Measurements from ENCODE around the gene HOTAIR. TPM values are rescaled to one million over a fixed set of nuclear protein-coding genes. Genes with fewer than 3 reads are reported as not detected.

The HOTAIR gene
- total RNA-seq, 1 donor from 2014 or later: 1.3 TPM

DNA sequence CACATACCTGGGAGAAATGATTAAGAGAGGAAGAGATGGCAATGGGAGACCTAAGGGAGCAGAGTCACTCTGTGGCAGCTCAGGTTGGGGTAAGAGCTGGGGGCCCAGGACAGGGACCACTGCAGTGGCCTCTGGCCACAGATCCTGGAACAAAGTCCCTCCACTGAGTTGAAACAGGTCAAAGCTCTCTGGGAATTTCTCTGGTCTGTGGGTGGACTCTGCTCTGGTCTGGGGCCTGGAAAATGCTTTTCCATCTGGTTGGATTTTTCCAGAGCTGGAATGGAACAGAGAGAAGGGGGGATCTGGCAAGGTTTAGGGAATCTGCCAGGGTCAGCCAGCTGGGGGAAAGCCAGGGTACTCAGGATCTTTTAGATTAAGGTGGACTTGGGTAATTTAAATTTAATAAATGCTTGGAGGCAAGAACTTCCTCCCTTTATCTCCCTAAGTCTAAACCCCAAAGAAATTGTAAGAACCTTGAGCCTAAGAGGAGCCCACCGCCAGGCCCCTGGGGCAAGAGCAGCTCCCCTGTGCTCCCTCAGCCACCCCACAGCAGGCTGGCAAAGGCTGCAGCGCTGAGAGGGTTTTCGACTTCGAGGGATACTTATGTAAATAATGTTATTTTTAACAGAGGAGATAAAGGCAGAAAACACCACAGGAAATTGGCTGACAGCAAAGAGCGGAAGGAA, 13.9 kb upstream of the HOTAIR start:
- no peak for DNase-seq (ENCODE audit: low read depth)

DNA sequence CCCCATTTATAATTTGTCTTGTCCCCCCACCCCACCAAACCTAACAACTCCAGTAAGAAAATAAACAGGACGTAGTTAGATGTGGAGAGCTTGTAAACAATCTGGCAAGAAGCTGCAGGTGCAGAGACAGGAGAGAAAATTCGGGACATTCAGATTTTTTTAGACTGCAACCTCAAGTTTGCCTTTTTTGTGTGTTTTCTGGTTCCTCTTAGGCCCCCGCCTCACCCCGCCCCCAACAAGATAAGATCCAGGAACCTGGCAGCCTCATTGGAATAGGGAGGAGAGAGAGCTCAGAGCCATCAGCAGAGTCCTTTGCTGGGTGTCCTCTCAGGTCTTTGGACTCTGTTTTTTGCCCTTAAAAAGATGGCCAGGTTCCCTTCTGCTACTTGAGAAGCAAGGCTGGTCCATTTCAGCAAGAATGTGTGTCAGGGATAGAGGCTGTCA, 13.1 kb upstream of the HOTAIR start:
- no peak for DNase-seq (ENCODE audit: low read depth)

DNA sequence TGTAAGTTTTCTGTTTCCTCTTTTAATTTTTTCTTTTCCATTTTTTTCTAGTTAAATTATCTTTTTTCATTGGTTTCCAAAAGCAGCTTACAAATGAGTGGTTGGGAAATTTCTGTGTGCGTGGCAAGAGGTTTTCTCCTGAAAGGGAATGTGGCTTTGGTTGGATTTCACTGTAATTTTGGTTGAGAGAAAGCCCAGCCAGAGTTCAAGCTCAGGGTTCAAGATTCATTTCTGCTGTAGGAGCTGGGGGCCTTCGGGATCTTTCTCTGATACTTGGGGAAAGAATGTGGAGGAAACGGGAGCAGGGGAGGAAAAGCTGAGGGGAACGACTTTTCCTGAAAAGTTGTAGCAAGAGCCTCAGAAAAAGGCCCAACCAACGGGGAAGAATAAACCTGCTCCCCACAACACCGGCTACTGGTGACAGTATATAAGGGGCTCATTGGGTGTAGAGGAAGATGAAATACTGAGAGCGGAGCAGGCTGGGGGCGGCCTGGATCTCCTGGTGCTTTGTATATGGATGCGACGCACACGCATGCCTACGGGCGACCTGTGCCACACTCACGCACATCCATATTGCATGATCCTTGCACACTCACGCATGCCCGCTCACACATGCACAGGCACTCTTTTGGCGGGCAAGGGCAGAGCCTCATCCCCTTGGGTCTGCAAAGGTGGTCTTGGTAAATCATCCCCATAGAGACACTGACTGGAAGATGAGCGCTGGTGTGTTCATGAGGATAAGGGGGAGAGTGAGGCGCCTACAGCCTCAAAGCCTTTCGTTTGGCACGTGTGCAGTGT, 12.1 kb upstream of the HOTAIR start:
- DNase-seq (ENCODE audit: low read depth): no peak

DNA sequence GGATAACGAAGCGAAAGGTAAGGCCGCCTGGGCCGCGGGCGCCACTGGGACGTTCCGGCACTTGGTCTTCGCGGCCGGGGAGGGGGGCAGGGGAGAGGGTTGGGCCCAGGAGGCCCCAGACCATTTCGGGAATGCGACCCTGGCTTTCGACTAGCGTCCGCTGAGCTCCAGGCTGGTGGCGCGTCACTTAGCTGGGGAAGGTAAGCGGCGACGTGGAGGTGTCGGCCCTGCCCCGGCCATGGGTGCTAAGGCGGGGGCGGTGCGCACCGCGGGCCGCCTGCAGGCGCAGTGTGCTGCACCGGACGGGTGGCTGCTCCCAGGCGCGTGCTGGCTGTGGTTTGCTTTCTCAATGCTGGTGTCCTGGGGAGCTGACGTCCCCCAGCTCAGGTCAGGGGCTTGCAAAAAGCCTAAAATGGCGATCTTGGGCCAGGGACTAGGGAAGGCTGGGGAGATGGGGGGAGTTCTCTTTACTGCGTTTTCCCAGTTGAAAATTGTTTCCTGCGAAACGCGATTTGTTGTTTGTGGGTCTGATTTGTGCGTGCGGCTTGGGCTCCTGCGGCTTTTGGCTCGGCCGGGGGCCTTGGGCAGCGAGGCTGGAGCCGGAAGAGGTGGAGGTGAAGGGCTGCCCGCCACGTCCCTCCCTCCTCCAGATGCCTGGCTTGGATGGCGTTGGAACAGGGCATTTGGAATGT, 11.4 kb upstream of the HOTAIR start:
- DNase-seq (ENCODE audit: low read depth): no peak

DNA sequence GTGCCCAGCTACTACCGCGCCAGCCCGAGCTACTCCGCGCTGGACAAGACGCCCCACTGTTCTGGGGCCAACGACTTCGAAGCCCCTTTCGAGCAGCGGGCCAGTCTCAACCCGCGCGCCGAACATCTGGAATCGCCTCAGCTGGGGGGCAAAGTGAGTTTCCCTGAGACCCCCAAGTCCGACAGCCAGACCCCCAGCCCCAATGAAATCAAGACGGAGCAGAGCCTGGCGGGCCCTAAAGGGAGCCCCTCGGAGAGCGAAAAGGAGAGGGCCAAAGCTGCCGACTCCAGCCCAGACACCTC, 10.9 kb upstream of the HOTAIR start:
- DNase-seq (ENCODE audit: low read depth): no peak

DNA sequence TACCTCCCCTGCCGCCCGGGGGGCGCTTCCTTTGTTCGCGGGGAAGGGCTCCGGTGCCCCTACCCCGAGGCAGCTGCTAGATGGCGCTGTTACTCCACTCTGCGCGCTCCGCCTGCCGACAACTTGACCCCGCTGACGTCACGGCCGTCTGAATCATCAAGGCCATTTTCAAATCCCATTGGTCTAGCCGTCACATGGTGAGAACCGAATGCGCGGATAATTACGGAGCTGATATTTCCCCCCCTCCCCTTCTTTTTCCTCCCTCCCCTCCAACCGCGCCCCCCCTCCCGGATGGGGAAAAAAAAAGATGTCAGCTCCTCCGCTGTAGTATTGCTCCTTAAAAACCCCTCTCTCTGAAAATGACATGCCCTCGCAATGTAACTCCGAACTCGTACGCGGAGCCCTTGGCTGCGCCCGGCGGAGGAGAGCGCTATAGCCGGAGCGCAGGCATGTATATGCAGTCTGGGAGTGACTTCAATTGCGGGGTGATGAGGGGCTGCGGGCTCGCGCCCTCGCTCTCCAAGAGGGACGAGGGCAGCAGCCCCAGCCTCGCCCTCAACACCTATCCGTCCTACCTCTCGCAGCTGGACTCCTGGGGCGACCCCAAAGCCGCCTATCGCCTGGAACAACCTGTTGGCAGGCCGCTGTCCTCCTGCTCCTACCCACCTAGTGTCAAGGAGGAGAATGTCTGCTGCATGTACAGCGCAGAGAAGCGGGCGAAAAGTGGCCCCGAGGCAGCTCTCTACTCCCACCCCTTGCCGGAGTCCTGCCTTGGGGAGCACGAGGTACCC, 10.3 kb upstream of the HOTAIR start, which contains the start of gene HOXC10:
HOXC10 (plus strand) TSS at position 246 of the 791 bp plus-strand sequence; CDS start at position 360, 114 bp downstream.
- peak; percentile 95 for DNase-seq (ENCODE audit: low read depth)

DNA sequence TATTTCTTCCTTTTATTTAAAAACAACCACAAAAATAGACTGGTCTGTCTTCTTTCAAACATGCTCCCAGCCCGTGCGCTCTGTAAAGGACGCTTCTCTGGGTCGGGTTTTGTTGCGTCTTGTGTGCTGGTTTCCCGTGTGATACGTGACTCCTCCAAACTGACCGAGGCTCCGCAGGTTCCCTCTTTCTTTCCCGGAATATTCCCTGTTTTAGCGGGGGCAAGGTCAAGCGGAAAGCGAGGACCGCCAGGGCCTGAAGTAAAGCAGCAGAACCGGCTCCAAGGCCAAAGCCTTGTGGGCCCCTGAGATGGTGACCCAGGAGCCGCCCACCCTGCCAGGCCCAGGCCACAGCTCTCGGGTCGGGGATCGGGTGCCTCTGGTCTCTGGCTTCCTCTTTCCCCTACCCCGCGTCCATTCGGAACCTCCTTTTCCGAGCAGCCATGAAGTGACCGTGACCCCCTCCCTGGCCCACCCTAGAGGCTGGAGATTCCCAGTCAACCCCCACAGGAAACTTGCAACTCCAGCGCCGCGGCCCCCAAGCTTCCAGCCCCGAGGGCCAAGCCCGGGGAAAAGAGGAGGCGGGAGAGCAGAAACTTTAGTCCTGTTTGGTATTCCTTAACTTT, 9.3 kb upstream of the HOTAIR start:
- DNase-seq (ENCODE audit: low read depth): no peak

DNA sequence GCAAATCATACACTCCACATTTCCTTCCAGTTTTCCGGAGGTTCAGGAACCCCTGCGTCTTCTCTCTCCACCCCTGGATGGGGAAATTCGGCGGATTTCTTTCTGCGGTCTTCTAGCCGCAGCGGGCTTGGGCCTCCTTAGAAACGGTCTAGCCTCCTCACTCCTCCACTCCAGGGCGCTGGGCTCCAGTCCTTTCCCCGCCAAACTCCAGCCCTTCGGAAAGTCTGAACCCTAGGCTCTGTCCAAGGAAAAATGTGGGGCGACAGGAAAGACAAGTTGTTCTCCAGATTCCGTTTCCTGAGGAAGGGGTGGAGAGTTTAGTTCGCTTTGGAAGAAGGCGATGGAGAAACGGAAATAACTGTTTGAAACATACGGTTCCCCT, 8.8 kb upstream of the HOTAIR start:
- DNase-seq (ENCODE audit: low read depth): no peak

DNA sequence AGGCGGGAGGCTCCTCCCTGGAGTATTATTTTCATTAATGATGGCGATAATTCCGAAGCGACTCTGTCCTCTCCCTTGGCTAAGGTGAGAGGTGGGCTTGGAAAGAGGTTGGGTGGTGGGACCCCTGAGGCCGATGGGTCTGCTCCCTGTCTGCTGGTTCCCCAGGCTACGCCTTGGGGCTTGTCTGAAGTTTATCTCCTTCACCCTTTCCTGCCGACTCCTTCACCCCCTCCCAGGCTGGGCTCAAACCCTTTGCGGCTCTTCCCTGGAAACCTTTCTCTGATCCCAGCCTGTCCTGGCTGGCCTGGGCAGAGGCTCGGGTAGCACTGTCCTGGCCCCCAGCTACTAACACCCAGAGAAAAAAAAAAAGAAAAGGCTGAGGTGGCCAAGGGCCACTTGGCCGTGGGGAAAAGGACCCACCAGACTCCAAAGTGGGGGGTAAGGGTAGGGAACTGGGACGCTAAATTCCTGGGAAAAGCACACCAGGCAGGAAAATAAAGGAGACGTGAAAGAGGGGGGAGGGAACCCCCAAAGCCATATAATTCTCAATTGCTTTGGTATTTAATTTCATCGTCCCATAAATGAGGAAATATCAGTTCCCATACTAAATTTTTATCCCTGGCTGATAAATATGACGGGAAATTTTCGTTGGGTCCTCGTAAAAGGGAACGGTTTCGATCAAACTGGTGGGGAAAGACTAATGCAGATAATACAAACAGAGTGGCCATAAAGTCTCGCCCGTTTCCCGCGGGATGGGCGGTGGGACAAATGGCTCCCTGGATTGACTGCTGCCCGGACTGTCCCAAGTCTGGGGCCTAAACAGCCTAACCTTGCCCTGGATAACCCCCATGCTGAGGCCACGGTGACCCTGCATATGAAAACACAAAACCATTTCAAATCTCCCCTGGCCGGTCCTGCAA, 8.2 kb upstream of the HOTAIR start:
- no peak for DNase-seq (ENCODE audit: low read depth)

DNA sequence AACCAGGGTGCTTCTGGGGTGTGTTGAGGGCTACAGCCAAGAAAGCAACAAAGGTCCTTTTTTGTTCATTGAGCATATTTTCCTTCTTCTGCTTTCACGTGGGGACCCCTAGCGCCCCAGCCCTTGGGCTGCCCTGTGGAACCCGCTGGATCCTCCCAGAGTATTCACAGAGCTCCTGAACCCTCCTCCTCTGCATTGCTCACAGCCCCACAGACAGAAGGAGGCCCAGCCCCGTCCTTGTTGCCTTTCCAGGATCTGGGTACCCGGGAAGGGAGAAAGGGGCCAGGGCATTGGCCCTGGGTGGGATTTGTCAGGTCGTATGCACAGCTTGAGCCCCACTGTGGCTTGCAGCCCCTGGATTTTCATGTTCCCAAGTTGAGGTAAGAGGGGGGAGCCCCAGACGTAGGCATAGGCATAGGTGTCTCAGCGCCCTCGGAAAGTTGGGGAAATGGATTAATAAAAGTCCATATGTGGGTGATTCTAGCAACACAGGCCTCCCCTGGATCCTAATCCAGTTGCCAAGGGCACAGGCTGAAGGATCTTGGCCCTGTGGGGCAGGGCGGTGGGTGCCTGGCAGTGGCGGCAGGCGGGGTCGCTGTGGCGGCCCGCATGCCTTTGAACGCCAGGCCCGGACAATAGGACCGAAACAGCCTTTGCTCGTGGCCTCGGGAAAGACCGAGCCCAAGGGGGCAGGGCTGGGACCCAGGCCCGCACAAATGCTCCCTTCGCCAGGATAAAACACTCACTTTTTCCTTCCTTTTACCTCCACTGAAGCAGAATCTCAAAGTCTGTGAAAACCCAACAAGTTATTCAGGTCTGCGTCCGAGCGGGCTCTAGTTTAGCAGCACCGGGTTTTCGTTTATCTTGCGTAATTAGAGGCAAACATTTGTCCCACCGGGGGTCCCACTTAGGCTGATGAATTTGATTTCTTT, 7.1 kb upstream of the HOTAIR start:
- no peak for DNase-seq (ENCODE audit: low read depth)

DNA sequence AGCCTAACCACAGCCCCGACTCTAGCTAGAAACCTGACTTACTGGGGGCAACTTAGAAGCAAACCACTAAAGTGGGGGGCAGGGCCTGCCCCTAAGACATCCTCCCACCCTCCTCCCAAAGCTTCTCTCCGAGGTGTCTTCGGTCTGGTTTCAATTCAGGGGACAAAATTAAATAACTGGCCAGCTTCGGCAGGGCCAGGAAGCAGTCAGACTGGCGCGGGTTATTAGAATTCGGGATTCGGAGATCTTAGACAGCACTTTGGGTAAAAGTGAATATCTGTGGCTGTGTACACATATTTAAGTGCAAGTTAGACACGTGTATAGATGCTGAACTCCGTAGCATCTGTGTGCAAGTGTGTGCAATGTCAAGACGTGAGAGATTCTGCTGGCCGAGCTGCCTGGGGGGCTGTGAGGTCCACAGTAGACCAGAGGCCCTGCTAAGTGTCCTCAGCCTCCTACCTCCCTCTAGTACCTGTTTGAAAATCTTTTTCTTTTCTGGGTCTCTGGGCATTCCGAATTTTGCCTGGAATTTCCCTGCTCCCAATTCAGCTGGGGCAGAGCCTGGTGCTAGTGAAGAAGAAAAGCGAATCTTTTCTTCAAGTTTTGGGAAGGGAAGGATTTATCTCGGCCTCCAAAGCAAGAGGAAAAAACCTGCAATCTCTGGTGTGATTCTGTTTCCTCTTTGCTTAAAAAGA, 6.2 kb upstream of the HOTAIR start:
- DNase-seq (ENCODE audit: low read depth): no peak

DNA sequence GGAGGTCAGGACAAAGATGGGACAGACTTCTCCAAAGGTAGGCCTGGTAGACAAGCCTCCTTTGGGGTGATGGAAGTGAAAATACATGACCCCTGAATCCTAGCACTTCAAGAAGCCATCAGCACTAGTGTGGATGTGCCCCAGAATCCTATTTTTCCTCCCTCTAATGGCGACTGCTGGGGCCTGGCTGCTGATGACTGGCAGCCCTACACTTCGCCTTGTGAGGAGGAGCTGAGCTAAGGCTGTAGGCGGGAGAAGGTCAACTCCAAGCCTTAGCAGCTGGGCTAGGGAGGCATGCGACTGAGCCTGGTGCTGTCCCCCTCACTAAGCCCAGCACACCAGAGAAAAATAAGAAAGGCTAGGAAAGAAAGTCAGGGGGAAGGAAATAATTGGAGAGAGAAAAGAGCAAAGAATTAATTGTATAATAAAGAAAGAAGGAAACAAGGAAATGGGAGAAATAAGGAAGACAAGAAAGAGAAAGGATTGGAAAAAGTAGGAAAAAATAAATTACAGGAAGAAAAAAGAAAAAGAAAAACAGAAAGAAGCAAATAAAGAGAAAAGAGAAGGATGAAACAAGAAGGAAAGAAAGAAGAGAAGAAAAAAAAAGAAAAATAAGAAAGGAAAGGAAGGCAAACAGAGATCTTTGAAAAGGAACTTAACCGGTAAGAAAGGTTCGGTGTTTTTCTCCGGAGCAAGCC, 5.5 kb upstream of the HOTAIR start:
- no peak for DNase-seq (ENCODE audit: low read depth)

DNA sequence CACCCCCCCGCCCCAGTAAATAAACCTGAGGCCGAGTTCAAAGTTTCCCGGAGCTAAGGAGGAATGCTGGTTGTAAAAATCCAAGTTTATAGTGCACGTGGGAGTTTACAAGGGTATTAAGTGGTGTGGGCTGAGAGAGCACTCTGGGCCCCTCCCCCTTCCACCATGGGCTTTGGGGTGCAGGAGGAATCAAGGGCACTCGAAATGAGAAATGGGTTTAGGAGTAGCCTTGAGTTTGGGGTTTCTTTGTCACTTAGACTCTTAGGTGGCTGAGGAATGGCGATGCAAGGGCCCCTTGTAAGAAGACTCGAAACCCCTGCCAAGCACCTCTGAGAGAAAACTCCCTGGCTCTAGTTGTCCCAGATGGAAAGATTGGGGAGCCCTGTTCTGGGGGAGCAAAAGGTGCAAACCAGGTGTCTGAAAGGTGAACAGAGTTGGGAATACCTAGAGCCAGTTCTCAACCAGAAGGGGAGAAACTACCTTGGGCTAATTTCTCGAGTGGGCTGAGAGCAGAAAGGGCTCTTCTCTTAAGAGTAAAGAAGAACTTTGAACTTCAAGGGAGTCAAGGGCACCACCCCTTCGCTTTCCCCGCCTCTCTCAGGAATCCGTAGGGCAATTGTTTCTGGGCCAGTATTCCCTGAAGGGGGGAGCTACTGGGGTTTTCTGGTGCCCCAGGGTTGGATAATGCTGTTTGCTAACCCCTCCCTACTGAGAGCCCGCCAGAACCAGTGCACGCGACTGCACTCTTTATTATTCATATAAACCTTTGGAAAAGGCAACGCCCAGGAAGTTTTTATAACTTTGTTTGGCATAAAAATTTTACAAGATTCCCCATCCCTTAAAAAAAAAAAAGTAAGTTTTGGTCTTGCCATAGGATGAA, 4.0 kb upstream of the HOTAIR start:
- no peak for DNase-seq (ENCODE audit: low read depth)

DNA sequence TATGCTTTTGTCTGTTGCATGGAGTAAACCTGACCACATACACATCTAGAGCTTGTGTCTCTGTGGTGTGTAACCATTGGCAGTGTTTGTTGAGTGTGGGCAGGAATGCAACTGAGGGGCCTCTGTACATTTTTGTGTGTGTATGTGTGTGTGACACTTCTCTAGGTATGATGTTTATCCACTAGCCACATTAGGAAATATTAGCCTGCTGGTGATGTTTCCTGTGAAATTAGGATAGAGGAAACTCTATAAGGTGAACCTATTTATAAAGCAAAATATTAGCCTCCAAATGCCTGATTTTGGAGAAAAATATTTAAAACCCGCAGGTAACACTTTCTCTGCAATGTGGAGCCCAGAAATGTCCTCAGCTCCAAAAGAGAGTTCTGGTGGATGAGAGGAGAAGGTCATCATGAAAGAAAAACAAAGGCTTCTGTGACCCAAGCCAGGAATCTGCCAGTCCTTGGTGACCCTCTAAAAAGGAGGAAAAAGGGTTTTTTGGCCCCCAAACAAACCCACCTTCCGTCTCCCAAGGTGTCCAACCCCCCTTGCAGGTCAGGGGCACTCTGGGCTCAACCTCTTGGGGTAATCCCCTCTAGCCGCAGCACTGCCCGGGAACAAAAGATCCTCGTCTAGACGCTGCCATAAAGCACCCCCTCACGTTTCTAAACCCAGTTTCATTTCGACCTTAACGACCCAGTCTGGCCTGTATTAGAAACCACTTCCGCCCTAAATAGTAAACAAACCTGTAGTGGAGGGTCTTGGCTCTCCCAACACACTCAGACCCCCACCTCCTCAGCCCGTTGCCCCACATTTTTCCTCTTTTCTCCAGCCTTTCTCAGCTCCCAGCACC, 3.1 kb upstream of the HOTAIR start:
- no peak for DNase-seq (ENCODE audit: low read depth)

DNA sequence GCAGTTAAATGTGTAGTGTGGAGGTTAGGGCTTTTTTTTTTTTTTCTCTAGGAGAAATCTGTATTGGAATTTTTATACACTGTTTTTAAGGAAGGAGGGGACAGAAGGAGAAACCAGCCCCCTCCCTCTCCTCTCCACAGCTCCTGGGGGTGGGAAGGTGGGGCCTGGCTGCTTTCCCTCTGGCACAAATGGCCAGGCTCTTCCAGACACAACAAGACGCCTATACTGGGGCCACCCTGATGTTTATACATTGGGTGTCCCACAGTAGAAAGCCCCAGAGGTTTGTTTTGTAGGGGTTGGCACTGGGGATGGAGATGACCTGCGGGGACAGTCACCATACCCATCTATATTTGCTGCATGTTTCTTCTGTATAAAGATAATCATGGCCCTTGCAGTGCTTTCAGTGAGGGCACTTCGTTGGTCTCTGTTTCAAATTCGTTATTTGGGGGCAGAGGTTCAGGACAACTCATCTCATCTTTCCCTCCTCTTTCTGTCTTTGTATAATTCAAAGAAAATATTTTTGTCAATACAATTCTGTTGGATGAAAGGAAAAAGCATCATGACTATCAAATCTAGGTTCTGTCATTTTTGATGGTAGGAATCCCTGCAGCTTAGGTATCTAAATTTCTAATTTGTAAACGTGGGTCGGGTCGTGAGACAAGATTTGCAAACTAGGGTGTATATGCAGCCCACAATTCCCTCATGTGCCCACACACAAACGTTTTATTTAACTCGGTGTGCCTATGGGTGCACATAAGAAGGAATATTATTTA, 2.3 kb upstream of the HOTAIR start:
- DNase-seq (ENCODE audit: low read depth): no peak
